HCT116 (cell line): ENCODE data around the gene L3HYPDH. TPM values are rescaled to one million over a fixed set of nuclear protein-coding genes. Genes with fewer than 3 reads are reported as not detected.

Experiments used
- ATAC-seq: fragments of 200-7000 bp; cut with Tn5 transposase; 2 replicates; pipeline ENCODE4 v1.9.1; 2020; ENCODE audit warnings: mild to moderate bottlenecking, moderate library complexity
- BruUV-seq: library from RNA; stranded (reverse); fragments of 400-500 nt; replicated peaks from 2 replicates; lab custom pipeline; 2021; lab: Mats Ljungman, UMichigan
- CTCF ChIA-PET: fragments of 300-600 bp; sonication (Branson Sonifier 250); formaldehyde crosslinking; loops from one replicate; lab custom pipeline; 2021; ENCODE audit warnings: antibody characterized with exemption; lab: Charles Lee
- POLR2A ChIA-PET: fragments of 300-600, 350-600 bp; sonication (Branson Sonifier 250); formaldehyde crosslinking; loops from one replicate; lab custom pipeline; 2021; ENCODE audit warnings: antibody characterized with exemption; lab: Charles Lee
- RAD21 ChIA-PET, 2 experiments: fragments of 300-600 bp; sonication (Branson Sonifier 250); formaldehyde crosslinking; loops; one replicate each; lab custom pipeline; 2023; ENCODE audit warnings: low total read pairs in 2 of 2; ENCODE audit not compliant: uncharacterized antibody in 2 of 2, unreplicated experiment in 2 of 2, low non-redundant PET in 1 of 2; lab: Charles Lee
- DNase-seq: peaks from one replicate; pipeline ENCODE4 v3.0.0-alpha.2; 2010; ENCODE audit warnings: low read depth, low spot score
- H2AFZ ChIP-seq: fragments of 200-600 bp; shearing (Covaris generic), sonication (generic); 2 replicates; pipeline ENCODE4 v1.6.1; 2017; ENCODE audit warnings: low read depth, mixed run types, mixed read lengths, antibody characterized with exemption, low read length; ENCODE audit not compliant: poor library complexity, severe bottlenecking
- H3K27ac ChIP-seq: 2 replicates; pipeline ENCODE4 v1.5.1; 2012; ENCODE audit warnings: low read depth, low read length
- H3K27me3 ChIP-seq: fragments of 200-600 bp; sonication (generic); 2 replicates; pipeline ENCODE4 v1.6.1; 2016; ENCODE audit warnings: mixed run types, low read length, mixed read lengths; ENCODE audit not compliant: insufficient read depth
- H3K36me3 ChIP-seq, 2 experiments: fragments of 200-500 bp in 1 of 2; fragments of 200-600 bp in 1 of 2; sonication (Bioruptor generic) in 1 of 2; sonication (generic) in 1 of 2; 2 replicates each; pipeline versions ENCODE4 v1.5.1 to v1.6.1; 2014 to 2016; ENCODE audit warnings: low read length in 2 of 2, inconsistent platforms in 1 of 2, mixed read lengths in 1 of 2, mixed run types in 1 of 2; ENCODE audit not compliant: insufficient read depth in 2 of 2, control insufficient read depth in 1 of 2
- H3K4me1 ChIP-seq, 2 experiments: fragments of 200-600 bp in 1 of 2; sonication (generic) in 1 of 2; 2 replicates each; pipeline versions ENCODE4 v1.5.1 to v1.6.1; 2012 to 2017; ENCODE audit warnings: low read length in 2 of 2, inconsistent platforms in 1 of 2, mild to moderate bottlenecking in 1 of 2, mixed read lengths in 1 of 2, mixed run types in 1 of 2, moderate library complexity in 1 of 2; ENCODE audit not compliant: insufficient read depth in 2 of 2, control insufficient read depth in 1 of 2
- H3K4me2 ChIP-seq: fragments of 200-600 bp; sonication (generic); 2 replicates; pipeline ENCODE4 v1.6.1; 2017; ENCODE audit warnings: mixed run types, low read length, mixed read lengths
- H3K4me3 ChIP-seq, 2 experiments: fragments of 200-600 bp in 1 of 2; sonication (generic) in 1 of 2; replicated peaks in 1 of 2; 2 replicates each; pipeline ENCODE4 v1.5.1; 2011 to 2016; ENCODE audit warnings: low read length in 2 of 2, control low read depth in 1 of 2, low read depth in 1 of 2, mild to moderate bottlenecking in 1 of 2, mixed read lengths in 1 of 2, mixed run types in 1 of 2
- H3K79me2 ChIP-seq: fragments of 200-600 bp; sonication (generic); 2 replicates; pipeline ENCODE4 v1.6.1; 2017; ENCODE audit warnings: mild to moderate bottlenecking, mixed run types, low read length, moderate library complexity, mixed read lengths; ENCODE audit not compliant: insufficient read depth
- H3K9ac ChIP-seq: fragments of 200-600 bp; sonication (generic); 2 replicates; pipeline ENCODE4 v1.6.1; 2016; ENCODE audit warnings: low read length, mixed read lengths
- H3K9me2 ChIP-seq: fragments of 200-600 bp; sonication (generic), shearing (Covaris generic); 2 replicates; pipeline ENCODE4 v1.6.1; 2017; ENCODE audit warnings: mixed run types, mild to moderate bottlenecking, moderate library complexity; ENCODE audit not compliant: insufficient read depth
- H3K9me3 ChIP-seq, 2 experiments: fragments of 200-500 bp in 1 of 2; fragments of 200-600 bp in 1 of 2; sonication (Bioruptor generic) in 1 of 2; sonication (generic) in 1 of 2; 2 replicates each; pipeline ENCODE4 v1.6.1; 2014 to 2017; ENCODE audit warnings: low read length in 2 of 2, mixed read lengths in 2 of 2, inconsistent platforms in 1 of 2, low read depth in 1 of 2, mild to moderate bottlenecking in 1 of 2, mixed run types in 1 of 2, moderate library complexity in 1 of 2; ENCODE audit not compliant: control insufficient read depth in 1 of 2, insufficient read depth in 1 of 2
- H4K20me1 ChIP-seq: fragments of 200-600 bp; sonication (generic), shearing (Covaris generic); 2 replicates; pipeline ENCODE4 v1.6.1; 2017; ENCODE audit warnings: mixed run types, mild to moderate bottlenecking, moderate library complexity; ENCODE audit not compliant: insufficient read depth
- EGR1 ChIP-seq: IDR thresholded peaks from 2 replicates; pipeline ENCODE4 v1.6.1; 2012; ENCODE audit warnings: low read depth
- ELF1 ChIP-seq: IDR thresholded peaks from 2 replicates; pipeline ENCODE4 v1.6.1; 2012; ENCODE audit warnings: low read depth, borderline replicate concordance
- JUND ChIP-seq: IDR thresholded peaks from 2 replicates; pipeline ENCODE4 v1.6.1; 2012
- POLR2AphosphoS5 ChIP-seq: IDR thresholded peaks from 2 replicates; pipeline ENCODE4 v1.6.1; 2011; ENCODE audit warnings: mild to moderate bottlenecking, low read depth, low read length, moderate library complexity
- RAD21 ChIP-seq: IDR thresholded peaks from 2 replicates; pipeline ENCODE4 v1.6.1; 2012; ENCODE audit warnings: low read depth, mild to moderate bottlenecking
- YY1 ChIP-seq: IDR thresholded peaks from 2 replicates; pipeline ENCODE4 v1.6.1; 2011; ENCODE audit warnings: low read length, low read depth, moderate library complexity, mild to moderate bottlenecking; ENCODE audit not compliant: insufficient replicate concordance; ENCODE audit errors: extremely low read depth
- intact Hi-C: fragments of 100-400 bp; cut with micrococcal nuclease; formaldehyde crosslinking; loops from 2 replicates; pipeline ENCODE4 v1.10.0; 2022
- total RNA-seq: library from RNA; stranded (reverse); gene quantifications from one replicate; pipeline ENCODE4 v1.2.1, GENCODE V29; 2021; ENCODE audit not compliant: unreplicated experiment
- TF ChIP-seq, protein P1 (sequence below), 3 experiments: fragments of 200-600 bp in 1 of 3; sonication (generic) in 1 of 3; IDR thresholded peaks in 2 of 3; conservative IDR thresholded peaks in 1 of 3; 2 replicates each; pipeline ENCODE4 v1.5.1; 2012 to 2017; ENCODE audit warnings: low read depth in 2 of 3, low read length in 2 of 3, antibody characterized with exemption in 1 of 3, borderline replicate concordance in 1 of 3, control low read depth in 1 of 3, mild to moderate bottlenecking in 1 of 3, mixed read lengths in 1 of 3, mixed run types in 1 of 3, moderate library complexity in 1 of 3; ENCODE audit not compliant: insufficient read depth in 1 of 3
- TF ChIP-seq, protein P2 (sequence below): IDR thresholded peaks from 2 replicates; pipeline ENCODE4 v1.6.1; 2012; ENCODE audit warnings: low read depth

The L3HYPDH gene
- total RNA-seq, 1 experiment from 2014 or later, result 19.5 TPM

DNA sequence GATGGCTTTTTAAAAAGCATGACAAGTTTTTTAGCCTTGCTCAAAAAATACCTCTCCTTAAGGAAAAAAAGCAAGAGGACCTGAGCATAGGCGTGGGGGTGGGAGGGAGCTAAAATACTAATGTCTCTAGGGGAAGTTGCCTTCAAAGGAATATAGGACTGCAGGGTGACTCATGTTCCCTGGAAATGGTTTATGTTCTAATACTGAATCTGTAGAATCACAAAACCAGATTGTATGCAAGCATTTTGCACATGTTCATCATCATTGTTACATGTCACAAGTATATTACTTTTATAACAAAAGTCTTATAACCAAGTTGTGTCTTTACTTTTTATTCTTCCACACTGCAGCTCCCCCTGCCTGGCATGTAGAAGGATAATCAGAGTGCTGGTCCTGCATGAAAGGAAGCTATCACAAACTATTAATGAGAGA is 55.6 kb downstream of the L3HYPDH start:
- Histone ChIP-seq H3K79me2 (no peaks in the 10 kb centered on the region), H3K4me1 (peaks cover 4 to 9% of the 10 kb centered on the region in 2 experiments; a peak in 3 of 4 replicates), H3K4me3 (no peak overlapping the region), H4K20me1 (no peaks in the 10 kb centered on the region), H3K9me2 (no peaks in the 10 kb centered on the region), H2AFZ (no peak overlapping the region), H3K36me3 (no peaks in the 10 kb centered on the region), H3K27me3 (no peaks in the 10 kb centered on the region), H3K9me3 (no peaks in the 10 kb centered on the region), H3K4me2 (peak overlapping the region; percentile 22; the same call in 1 of the 2 replicates), H3K9ac (no peak overlapping the region), H3K27ac (no peak overlapping the region)
- DNase-seq (no peak), ATAC-seq (peak; percentile 34; the same call in 1 of the 2 replicates)
- TF ChIP-seq RAD21, result peak; percentile 39
- TF ChIP-seq, protein P1, sequence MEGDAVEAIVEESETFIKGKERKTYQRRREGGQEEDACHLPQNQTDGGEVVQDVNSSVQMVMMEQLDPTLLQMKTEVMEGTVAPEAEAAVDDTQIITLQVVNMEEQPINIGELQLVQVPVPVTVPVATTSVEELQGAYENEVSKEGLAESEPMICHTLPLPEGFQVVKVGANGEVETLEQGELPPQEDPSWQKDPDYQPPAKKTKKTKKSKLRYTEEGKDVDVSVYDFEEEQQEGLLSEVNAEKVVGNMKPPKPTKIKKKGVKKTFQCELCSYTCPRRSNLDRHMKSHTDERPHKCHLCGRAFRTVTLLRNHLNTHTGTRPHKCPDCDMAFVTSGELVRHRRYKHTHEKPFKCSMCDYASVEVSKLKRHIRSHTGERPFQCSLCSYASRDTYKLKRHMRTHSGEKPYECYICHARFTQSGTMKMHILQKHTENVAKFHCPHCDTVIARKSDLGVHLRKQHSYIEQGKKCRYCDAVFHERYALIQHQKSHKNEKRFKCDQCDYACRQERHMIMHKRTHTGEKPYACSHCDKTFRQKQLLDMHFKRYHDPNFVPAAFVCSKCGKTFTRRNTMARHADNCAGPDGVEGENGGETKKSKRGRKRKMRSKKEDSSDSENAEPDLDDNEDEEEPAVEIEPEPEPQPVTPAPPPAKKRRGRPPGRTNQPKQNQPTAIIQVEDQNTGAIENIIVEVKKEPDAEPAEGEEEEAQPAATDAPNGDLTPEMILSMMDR (IDR thresholded peaks at IDR 0.05 in 2 of 3, conservative IDR thresholded peaks at IDR 0.05 in 1 of 3; ENCODE audit: borderline replicate concordance in 1 of 3, insufficient read depth in 1 of 3, low read depth in 2 of 3, low read length in 2 of 3), result peak in 1 of 3 experiments; percentile 20; a peak in 1 of 6 replicates
- no peak for TF ChIP-seq EGR1
- RAD21 ChIA-PET, result no interaction called here
- CTCF ChIA-PET, result interaction anchor here (1.0 kb wide), 1 partner anchor 298 kb away, joined by 4 read pairs; no protein-coding TSS in a partner anchor
- intact Hi-C loops, result no loop called here
- no TSS peak for BruUV-seq
- POLR2A ChIA-PET, result no interaction called here

DNA sequence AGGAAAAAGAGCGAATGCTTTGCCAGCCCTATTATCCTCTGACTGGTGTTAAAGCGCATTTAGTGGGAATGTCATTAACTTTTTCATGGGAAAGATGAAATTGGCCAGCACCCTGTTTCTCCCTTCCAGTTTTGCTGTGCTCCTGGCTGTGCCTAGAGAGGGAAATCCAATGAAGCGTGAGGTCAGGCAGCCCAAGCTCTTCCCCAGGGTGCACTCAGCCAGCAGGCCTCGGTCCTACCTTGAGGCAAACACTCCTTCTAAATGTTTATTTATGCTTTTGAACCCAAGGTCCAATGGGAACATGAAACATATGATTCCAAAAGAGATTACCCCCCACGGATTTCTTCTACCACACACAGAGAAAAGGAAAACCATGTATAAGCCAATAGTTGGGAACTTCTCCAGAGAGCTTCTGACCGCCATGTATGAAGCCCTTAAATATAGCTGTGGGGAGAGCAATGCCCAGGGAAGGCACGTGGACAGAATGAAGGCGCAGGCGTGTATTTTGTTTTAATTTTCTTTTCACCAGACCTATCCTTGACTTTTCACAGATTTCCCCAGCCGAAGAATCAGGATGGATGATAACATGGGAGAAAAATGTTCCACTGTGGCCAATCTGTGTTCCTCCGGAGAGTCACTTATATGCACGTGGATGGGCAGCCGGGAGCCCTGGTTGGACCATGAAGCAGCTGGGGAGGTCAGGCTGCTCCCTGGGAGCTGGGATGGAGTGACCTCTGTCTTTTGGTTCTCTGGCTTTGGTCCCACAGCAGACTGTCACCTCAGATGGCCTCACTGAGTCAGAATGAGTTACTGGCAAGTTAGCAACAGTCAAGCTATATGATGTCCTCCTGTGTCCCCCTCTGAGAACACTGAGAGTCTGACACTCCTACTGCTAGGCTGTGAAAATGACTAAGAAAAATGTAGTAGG is 56.3 kb downstream of the L3HYPDH start:
- Histone ChIP-seq H3K9ac (no peak overlapping the region), H3K27me3 (no peaks in the 10 kb centered on the region), H3K4me3 (no peak overlapping the region), H2AFZ (no peak overlapping the region), H3K9me3 (no peaks in the 10 kb centered on the region), H4K20me1 (no peaks in the 10 kb centered on the region), H3K36me3 (no peaks in the 10 kb centered on the region), H3K79me2 (no peaks in the 10 kb centered on the region), H3K4me1 (peaks cover 4 to 9% of the 10 kb centered on the region in 2 experiments; a peak in 3 of 4 replicates), H3K9me2 (no peaks in the 10 kb centered on the region), H3K27ac (no peak overlapping the region), H3K4me2 (peak overlapping the region; percentile 22; the same call in 1 of the 2 replicates)
- intact Hi-C loops, result no loop called here
- DNase-seq (no peak), ATAC-seq (peak; percentile 32; the same call in 1 of the 2 replicates)
- BruUV-seq, result no TSS peak
- CTCF ChIA-PET, result interaction anchor here (1.0 kb wide), 1 partner anchor 297 kb away, joined by 4 read pairs; no protein-coding TSS in a partner anchor
- RAD21 ChIA-PET, result no interaction called here
- POLR2A ChIA-PET, result no interaction called here
- TF ChIP-seq, protein P1 (IDR thresholded peaks at IDR 0.05 in 2 of 3, conservative IDR thresholded peaks at IDR 0.05 in 1 of 3; ENCODE audit: borderline replicate concordance in 1 of 3, insufficient read depth in 1 of 3, low read depth in 2 of 3, low read length in 2 of 3), result no peak
- TF ChIP-seq POLR2AphosphoS5 (no peak), JUND (no peak), ELF1 (no peak), YY1 (no peak)
- TF ChIP-seq, protein P2, sequence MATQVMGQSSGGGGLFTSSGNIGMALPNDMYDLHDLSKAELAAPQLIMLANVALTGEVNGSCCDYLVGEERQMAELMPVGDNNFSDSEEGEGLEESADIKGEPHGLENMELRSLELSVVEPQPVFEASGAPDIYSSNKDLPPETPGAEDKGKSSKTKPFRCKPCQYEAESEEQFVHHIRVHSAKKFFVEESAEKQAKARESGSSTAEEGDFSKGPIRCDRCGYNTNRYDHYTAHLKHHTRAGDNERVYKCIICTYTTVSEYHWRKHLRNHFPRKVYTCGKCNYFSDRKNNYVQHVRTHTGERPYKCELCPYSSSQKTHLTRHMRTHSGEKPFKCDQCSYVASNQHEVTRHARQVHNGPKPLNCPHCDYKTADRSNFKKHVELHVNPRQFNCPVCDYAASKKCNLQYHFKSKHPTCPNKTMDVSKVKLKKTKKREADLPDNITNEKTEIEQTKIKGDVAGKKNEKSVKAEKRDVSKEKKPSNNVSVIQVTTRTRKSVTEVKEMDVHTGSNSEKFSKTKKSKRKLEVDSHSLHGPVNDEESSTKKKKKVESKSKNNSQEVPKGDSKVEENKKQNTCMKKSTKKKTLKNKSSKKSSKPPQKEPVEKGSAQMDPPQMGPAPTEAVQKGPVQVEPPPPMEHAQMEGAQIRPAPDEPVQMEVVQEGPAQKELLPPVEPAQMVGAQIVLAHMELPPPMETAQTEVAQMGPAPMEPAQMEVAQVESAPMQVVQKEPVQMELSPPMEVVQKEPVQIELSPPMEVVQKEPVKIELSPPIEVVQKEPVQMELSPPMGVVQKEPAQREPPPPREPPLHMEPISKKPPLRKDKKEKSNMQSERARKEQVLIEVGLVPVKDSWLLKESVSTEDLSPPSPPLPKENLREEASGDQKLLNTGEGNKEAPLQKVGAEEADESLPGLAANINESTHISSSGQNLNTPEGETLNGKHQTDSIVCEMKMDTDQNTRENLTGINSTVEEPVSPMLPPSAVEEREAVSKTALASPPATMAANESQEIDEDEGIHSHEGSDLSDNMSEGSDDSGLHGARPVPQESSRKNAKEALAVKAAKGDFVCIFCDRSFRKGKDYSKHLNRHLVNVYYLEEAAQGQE, result no peak
